HepG2 (cell line): Measurements from ENCODE around the gene MTFP1. TPM values are rescaled to one million over a fixed set of nuclear protein-coding genes. Genes with fewer than 3 reads are reported as not detected.

ENCODE experiments used
- ELF3 ChIP-seq: IDR thresholded peaks from 2 replicates; pipeline ENCODE4 v1.6.1; 2016; ENCODE audit warnings: missing genetic modification reagents, missing compliant biosample characterization
- GABPB1 ChIP-seq: IDR thresholded peaks from 2 replicates; pipeline ENCODE4 v1.6.1; 2016; ENCODE audit warnings: mild to moderate bottlenecking, missing genetic modification reagents, moderate library complexity, missing compliant biosample characterization
- ISL2 ChIP-seq: sonication (generic); formaldehyde crosslinking; IDR thresholded peaks from 2 replicates; pipeline ENCODE4 v1.5.0; 2020; ENCODE audit warnings: missing genetic modification reagents
- MYC ChIP-seq: sonication (generic); formaldehyde crosslinking; IDR thresholded peaks from 2 replicates; pipeline ENCODE4 v1.9.0; 2021; ENCODE audit warnings: missing genetic modification reagents, borderline replicate concordance
- SUZ12 ChIP-seq: fragments of 150-350 bp; IDR thresholded peaks from 2 replicates; pipeline ENCODE4 v1.6.1; 2014; ENCODE audit warnings: low read depth, low read length
- ZBTB3 ChIP-seq: sonication (generic); formaldehyde crosslinking; IDR thresholded peaks from 2 replicates; pipeline ENCODE4 v1.4.0; 2020; ENCODE audit warnings: low read depth, mild to moderate bottlenecking, moderate library complexity, missing genetic modification reagents, borderline replicate concordance
- ZBTB42 ChIP-seq: sonication (generic); formaldehyde crosslinking; IDR thresholded peaks from 2 replicates; pipeline ENCODE4 v1.5.0; 2020; ENCODE audit warnings: mild to moderate bottlenecking, missing genetic modification reagents
- polyA plus RNA-seq, 8 experiments: library from polyadenylated mRNA; depleted of rRNA in 3 of 8; stranded (reverse) in 7 of 8; unstranded in 1 of 8; fragments of >200 nt; fragmentation: Illumina TruSeq in 4 of 8; extraction: Trizol in 4 of 8; gene quantifications; 2 replicates each; pipeline versions ENCODE4 v1.2.1 to v1.2.3, GENCODE V29; 2011 to 2016; ENCODE audit warnings: low read depth in 4 of 8, missing spikeins in 1 of 8, mixed read lengths in 1 of 8; ENCODE audit not compliant: insufficient read depth in 1 of 8
- total RNA-seq, 5 experiments: library from RNA; depleted of rRNA; stranded (reverse); fragments of >200 nt; fragmentation: Illumina TruSeq; extraction: Trizol; gene quantifications; 2 replicates each; pipeline ENCODE4 v1.2.3, GENCODE V29; 2016; ENCODE audit warnings: low read depth in 1 of 5
- TF ChIP-seq, protein P1 (sequence below): sonication (generic); formaldehyde crosslinking; IDR thresholded peaks from 2 replicates; pipeline ENCODE4 v1.5.1; 2020; ENCODE audit warnings: mild to moderate bottlenecking, missing genetic modification reagents
- TF ChIP-seq, protein P2 (sequence below), 2 experiments: IDR thresholded peaks; 2 replicates each; pipeline ENCODE4 v1.6.1; 2011 to 2012; ENCODE audit warnings: low read length in 2 of 2, borderline replicate concordance in 1 of 2, low read depth in 1 of 2, mild to moderate bottlenecking in 1 of 2, moderate library complexity in 1 of 2
- TF ChIP-seq, protein P3 (sequence below): sonication (generic); formaldehyde crosslinking; IDR thresholded peaks from 2 replicates; pipeline ENCODE4 v1.5.0; 2020; ENCODE audit warnings: mild to moderate bottlenecking, missing genetic modification reagents
- TF ChIP-seq, protein P4 (sequence below): sonication (generic); formaldehyde crosslinking; IDR thresholded peaks from 2 replicates; pipeline ENCODE4 v1.4.0; 2020; ENCODE audit warnings: low read depth, mild to moderate bottlenecking, missing genetic modification reagents
- TF ChIP-seq, protein P5 (sequence below): sonication (generic); formaldehyde crosslinking; IDR thresholded peaks from 2 replicates; pipeline ENCODE4 v1.4.0; 2020; ENCODE audit warnings: missing genetic modification reagents, borderline replicate concordance

MTFP1 gene
- total and polyA plus RNA-seq, 2 of the 13 experiments (the other 11 are each of a cell fraction or from before 2014, with no cell fraction given) = 29.5 to 45.6 TPM

DNA sequence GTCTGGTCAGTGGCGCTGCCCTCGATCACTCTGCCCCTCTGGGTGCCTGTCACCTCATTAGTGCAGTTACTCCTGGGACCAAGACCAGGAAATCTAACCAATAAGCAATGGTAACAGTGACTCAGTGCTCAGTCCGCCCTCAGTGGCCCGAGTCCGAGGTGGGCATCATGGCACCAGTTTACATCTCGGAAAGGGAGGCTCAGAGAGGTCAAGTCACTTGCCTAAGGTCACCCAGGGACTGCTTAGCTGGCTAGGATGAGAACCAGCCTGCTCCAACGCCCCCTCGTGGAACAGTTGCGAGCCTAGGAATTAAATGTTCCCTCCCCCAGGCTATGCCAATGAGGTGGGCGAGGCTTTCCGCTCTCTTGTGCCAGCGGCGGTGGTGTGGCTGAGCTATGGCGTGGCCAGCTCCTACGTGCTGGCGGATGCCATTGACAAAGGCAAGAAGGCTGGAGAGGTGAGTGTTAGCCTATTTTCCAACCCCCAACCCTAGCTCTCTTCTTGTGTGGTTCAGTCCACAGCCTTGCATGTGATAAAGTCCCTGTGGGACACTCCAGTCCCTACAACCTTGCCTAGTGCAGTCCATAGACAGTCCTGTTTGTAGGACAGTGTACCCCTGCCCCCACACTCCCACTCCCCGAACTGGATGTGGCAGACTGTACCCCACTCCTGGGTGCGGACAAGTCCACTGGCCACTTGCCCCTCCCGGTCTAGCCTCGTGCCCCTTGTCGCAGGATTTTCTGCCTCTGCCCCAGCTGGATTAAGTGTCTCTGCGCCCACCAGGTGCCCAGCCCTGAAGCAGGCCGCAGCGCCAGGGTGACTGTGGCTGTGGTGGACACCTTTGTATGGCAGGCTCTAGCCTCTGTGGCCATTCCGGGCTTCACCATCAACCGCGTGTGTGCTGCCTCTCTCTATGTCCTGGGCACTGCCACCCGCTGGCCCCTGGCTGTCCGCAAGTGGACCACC, 1.1 kb downstream of the MTFP1 start (continued):
- TF ChIP-seq, protein P1, sequence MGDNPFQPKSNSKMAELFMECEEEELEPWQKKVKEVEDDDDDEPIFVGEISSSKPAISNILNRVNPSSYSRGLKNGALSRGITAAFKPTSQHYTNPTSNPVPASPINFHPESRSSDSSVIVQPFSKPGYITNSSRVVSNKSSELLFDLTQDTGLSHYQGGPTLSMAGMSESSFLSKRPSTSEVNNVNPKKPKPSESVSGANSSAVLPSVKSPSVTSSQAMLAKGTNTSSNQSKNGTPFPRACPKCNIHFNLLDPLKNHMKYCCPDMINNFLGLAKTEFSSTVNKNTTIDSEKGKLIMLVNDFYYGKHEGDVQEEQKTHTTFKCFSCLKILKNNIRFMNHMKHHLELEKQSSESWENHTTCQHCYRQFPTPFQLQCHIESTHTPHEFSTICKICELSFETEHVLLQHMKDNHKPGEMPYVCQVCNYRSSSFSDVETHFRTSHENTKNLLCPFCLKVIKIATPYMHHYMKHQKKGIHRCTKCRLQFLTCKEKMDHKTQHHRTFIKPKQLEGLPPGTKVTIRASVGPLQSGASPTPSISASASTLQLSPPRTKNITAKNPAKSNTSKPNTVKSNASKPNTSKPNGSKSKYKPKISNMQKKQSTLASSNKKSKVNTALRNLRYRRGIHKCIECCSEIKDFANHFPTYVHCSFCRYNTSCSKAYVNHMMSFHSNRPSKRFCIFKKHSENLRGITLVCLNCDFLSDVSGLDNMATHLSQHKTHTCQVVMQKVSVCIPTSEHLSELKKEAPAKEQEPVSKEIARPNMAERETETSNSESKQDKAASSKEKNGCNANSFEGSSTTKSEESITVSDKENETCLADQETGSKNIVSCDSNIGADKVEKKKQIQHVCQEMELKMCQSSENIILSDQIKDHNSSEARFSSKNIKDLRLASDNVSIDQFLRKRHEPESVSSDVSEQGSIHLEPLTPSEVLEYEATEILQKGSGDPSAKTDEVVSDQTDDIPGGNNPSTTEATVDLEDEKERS (CRISPR knock-in tag) = no peak
- TF ChIP-seq, protein P2, sequence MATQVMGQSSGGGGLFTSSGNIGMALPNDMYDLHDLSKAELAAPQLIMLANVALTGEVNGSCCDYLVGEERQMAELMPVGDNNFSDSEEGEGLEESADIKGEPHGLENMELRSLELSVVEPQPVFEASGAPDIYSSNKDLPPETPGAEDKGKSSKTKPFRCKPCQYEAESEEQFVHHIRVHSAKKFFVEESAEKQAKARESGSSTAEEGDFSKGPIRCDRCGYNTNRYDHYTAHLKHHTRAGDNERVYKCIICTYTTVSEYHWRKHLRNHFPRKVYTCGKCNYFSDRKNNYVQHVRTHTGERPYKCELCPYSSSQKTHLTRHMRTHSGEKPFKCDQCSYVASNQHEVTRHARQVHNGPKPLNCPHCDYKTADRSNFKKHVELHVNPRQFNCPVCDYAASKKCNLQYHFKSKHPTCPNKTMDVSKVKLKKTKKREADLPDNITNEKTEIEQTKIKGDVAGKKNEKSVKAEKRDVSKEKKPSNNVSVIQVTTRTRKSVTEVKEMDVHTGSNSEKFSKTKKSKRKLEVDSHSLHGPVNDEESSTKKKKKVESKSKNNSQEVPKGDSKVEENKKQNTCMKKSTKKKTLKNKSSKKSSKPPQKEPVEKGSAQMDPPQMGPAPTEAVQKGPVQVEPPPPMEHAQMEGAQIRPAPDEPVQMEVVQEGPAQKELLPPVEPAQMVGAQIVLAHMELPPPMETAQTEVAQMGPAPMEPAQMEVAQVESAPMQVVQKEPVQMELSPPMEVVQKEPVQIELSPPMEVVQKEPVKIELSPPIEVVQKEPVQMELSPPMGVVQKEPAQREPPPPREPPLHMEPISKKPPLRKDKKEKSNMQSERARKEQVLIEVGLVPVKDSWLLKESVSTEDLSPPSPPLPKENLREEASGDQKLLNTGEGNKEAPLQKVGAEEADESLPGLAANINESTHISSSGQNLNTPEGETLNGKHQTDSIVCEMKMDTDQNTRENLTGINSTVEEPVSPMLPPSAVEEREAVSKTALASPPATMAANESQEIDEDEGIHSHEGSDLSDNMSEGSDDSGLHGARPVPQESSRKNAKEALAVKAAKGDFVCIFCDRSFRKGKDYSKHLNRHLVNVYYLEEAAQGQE (IDR thresholded peaks at IDR 0.05; ENCODE audit: borderline replicate concordance in 1 of 2, low read depth in 1 of 2, low read length in 2 of 2) = no peak
- TF ChIP-seq MYC (CRISPR knock-in tag) (no peak), GABPB1 (no peak), ISL2 (CRISPR knock-in tag) (no peak), SUZ12 (no peak), ELF3 (CRISPR knock-in tag) (no peak), ZBTB42 (CRISPR knock-in tag) (no peak), ZBTB3 (CRISPR knock-in tag) (no peak)
- TF ChIP-seq, protein P3, sequence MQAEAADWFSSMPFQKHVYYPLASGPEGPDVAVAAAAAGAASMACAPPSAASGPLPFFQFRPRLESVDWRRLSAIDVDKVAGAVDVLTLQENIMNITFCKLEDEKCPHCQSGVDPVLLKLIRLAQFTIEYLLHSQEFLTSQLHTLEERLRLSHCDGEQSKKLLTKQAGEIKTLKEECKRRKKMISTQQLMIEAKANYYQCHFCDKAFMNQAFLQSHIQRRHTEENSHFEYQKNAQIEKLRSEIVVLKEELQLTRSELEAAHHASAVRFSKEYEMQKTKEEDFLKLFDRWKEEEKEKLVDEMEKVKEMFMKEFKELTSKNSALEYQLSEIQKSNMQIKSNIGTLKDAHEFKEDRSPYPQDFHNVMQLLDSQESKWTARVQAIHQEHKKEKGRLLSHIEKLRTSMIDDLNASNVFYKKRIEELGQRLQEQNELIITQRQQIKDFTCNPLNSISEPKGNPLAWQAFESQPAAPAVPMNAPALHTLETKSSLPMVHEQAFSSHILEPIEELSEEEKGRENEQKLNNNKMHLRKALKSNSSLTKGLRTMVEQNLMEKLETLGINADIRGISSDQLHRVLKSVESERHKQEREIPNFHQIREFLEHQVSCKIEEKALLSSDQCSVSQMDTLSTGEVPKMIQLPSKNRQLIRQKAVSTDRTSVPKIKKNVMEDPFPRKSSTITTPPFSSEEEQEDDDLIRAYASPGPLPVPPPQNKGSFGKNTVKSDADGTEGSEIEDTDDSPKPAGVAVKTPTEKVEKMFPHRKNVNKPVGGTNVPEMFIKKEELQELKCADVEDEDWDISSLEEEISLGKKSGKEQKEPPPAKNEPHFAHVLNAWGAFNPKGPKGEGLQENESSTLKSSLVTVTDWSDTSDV (CRISPR knock-in tag) = no peak
- TF ChIP-seq, protein P4, sequence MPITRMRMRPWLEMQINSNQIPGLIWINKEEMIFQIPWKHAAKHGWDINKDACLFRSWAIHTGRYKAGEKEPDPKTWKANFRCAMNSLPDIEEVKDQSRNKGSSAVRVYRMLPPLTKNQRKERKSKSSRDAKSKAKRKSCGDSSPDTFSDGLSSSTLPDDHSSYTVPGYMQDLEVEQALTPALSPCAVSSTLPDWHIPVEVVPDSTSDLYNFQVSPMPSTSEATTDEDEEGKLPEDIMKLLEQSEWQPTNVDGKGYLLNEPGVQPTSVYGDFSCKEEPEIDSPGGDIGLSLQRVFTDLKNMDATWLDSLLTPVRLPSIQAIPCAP (CRISPR knock-in tag) = no peak
- TF ChIP-seq, protein P5, sequence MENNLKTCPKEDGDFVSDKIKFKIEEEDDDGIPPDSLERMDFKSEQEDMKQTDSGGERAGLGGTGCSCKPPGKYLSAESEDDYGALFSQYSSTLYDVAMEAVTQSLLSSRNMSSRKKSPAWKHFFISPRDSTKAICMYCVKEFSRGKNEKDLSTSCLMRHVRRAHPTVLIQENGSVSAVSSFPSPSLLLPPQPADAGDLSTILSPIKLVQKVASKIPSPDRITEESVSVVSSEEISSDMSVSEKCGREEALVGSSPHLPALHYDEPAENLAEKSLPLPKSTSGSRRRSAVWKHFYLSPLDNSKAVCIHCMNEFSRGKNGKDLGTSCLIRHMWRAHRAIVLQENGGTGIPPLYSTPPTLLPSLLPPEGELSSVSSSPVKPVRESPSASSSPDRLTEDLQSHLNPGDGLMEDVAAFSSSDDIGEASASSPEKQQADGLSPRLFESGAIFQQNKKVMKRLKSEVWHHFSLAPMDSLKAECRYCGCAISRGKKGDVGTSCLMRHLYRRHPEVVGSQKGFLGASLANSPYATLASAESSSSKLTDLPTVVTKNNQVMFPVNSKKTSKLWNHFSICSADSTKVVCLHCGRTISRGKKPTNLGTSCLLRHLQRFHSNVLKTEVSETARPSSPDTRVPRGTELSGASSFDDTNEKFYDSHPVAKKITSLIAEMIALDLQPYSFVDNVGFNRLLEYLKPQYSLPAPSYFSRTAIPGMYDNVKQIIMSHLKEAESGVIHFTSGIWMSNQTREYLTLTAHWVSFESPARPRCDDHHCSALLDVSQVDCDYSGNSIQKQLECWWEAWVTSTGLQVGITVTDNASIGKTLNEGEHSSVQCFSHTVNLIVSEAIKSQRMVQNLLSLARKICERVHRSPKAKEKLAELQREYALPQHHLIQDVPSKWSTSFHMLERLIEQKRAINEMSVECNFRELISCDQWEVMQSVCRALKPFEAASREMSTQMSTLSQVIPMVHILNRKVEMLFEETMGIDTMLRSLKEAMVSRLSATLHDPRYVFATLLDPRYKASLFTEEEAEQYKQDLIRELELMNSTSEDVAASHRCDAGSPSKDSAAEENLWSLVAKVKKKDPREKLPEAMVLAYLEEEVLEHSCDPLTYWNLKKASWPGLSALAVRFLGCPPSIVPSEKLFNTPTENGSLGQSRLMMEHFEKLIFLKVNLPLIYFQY (CRISPR knock-in tag) = no peak
